Activated T-cell treated with anti-CD3 and anti-CD28 coated beads for 1 hour (primary cell): ENCODE results near the gene EPHB1.

ENCODE experiments used
- DNase-seq: peaks from one replicate; pipeline ENCODE4 v3.0.0-alpha.2; 2020; ENCODE audit warnings: low read depth

Gene EPHB1

GRCh38 chr3:135260025-135260424 is 465.0 kb downstream of the EPHB1 start:
- DNase-seq = no peak

GRCh38 chr3:135261214-135261775 is 466.2 kb downstream of the EPHB1 start:
- DNase-seq = no peak

- no peak for DNase-seq
Measured at GRCh38 chr3:135261916-135262315, 466.9 kb downstream of the EPHB1 start.

GRCh38 chr3:135262441-135262840 is 467.4 kb downstream of the EPHB1 start:
- DNase-seq = no peak

- no peak for DNase-seq
Measured at GRCh38 chr3:135263331-135263730, 468.3 kb downstream of the EPHB1 start.

- no peak for DNase-seq
Measured at GRCh38 chr3:135267487-135267886, 472.4 kb downstream of the EPHB1 start.

GRCh38 chr3:135268941-135269532 is 474.0 kb downstream of the EPHB1 start:
- no peak for DNase-seq

GRCh38 chr3:135271177-135272025 is 476.3 kb downstream of the EPHB1 start:
- DNase-seq = no peak

- no peak for DNase-seq
Measured at GRCh38 chr3:135272026-135272669, 477.1 kb downstream of the EPHB1 start.

GRCh38 chr3:135292162-135292561 is 497.1 kb downstream of the EPHB1 start:
- no peak for DNase-seq

GRCh38 chr3:135301670-135302069 is 506.6 kb downstream of the EPHB1 start:
- no peak for DNase-seq

GRCh38 chr3:135304378-135304777 is 509.3 kb downstream of the EPHB1 start:
- no peak for DNase-seq
